Kidney epithelial cell (primary cell): ENCODE results near the gene TMEM37. TPM values are rescaled to one million over a fixed set of nuclear protein-coding genes. Genes with fewer than 3 reads are reported as not detected.

ENCODE experiments used
- DNase-seq: peaks from one replicate; pipeline ENCODE4 v3.0.0-alpha.2; 2010; ENCODE audit warnings: low read depth
- H3K27me3 ChIP-seq: 2 replicates; pipeline ENCODE4 v1.6.0; 2011; ENCODE audit warnings: low read length; ENCODE audit not compliant: control insufficient read depth, insufficient read depth
- H3K36me3 ChIP-seq: 2 replicates; pipeline ENCODE4 v1.5.1; 2011; ENCODE audit warnings: low read length; ENCODE audit not compliant: control insufficient read depth, insufficient read depth
- H3K4me3 ChIP-seq: 2 replicates; pipeline ENCODE4 v1.5.1; 2011; ENCODE audit warnings: low read depth, mild to moderate bottlenecking, control low read depth, low read length
- total RNA-seq: library from RNA; depleted of rRNA; stranded (reverse); fragments of >200 nt; gene quantifications from 2 replicates; pipeline ENCODE4 v1.2.3, GENCODE V29; 2015
- TF ChIP-seq, protein P1 (sequence below): IDR thresholded peaks from 2 replicates; pipeline ENCODE4 v1.5.1; 2011; ENCODE audit warnings: mild to moderate bottlenecking, moderate library complexity, low read length, control low read depth, inconsistent platforms; ENCODE audit not compliant: insufficient read depth, poor library complexity, severe bottlenecking

TMEM37 gene
- total RNA-seq, 1 donor from 2014 or later = not detected

DNA sequence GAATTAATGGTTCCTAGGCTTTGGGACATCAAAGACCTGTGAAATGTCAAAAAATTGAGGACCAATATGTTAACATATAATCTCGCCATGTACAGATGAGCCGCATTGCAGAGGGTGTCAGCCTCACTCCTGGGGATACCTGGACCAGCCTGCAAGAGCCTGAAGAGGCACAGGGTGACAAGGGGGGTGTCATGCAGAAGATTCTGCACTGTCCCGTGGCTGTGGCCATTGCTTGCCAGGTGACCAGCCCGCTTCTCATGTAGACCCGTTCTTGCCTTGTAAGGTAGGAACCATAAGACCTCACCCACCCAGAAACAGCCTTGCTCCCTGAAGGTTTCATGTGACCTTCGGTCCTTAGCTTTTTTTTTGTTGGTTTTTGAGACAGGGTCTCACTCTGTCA, 37.5 kb downstream of the TMEM37 start:
- TF ChIP-seq, protein P1, sequence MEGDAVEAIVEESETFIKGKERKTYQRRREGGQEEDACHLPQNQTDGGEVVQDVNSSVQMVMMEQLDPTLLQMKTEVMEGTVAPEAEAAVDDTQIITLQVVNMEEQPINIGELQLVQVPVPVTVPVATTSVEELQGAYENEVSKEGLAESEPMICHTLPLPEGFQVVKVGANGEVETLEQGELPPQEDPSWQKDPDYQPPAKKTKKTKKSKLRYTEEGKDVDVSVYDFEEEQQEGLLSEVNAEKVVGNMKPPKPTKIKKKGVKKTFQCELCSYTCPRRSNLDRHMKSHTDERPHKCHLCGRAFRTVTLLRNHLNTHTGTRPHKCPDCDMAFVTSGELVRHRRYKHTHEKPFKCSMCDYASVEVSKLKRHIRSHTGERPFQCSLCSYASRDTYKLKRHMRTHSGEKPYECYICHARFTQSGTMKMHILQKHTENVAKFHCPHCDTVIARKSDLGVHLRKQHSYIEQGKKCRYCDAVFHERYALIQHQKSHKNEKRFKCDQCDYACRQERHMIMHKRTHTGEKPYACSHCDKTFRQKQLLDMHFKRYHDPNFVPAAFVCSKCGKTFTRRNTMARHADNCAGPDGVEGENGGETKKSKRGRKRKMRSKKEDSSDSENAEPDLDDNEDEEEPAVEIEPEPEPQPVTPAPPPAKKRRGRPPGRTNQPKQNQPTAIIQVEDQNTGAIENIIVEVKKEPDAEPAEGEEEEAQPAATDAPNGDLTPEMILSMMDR = no peak
- no peak overlapping the region for H3K4me3 ChIP-seq
- DNase-seq = no peak
- H3K27me3 ChIP-seq = no peaks in the 10 kb centered on the region
- H3K36me3 ChIP-seq = no peaks in the 10 kb centered on the region

DNA sequence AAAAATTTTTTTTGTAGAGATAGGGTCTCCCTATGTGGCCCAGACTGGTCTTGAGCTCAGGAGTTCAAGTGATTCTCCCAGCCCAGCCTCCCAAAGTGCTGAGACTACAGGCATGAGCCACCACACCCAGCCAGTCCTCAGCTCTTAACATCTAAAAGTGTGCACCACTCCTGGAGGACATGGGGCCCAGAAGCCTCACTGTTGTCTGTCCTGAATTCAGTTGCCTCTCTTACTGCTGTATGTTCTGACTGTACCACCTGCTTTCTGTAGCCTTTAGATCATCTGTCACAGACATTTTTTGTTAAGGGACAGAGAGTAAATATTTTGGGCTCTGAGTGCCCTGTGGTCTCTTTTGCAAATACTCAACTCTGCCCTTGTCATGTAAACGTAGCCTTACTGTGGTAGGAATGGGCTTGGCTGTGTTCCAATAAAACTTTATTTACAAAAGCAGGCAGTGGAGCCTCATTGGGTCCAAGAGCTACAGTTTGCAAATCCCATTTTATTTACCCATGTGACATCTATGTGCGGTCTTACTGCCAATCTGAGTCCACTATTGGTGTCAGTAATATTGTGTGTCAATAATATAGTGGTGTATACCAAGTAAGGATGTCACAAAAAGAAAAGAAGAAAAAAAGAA, 38.1 kb downstream of the TMEM37 start:
- Histone ChIP-seq H3K4me3 (no peak overlapping the region), H3K27me3 (no peaks in the 10 kb centered on the region), H3K36me3 (no peaks in the 10 kb centered on the region)
- TF ChIP-seq, protein P1 = no peak
- no peak for DNase-seq

DNA sequence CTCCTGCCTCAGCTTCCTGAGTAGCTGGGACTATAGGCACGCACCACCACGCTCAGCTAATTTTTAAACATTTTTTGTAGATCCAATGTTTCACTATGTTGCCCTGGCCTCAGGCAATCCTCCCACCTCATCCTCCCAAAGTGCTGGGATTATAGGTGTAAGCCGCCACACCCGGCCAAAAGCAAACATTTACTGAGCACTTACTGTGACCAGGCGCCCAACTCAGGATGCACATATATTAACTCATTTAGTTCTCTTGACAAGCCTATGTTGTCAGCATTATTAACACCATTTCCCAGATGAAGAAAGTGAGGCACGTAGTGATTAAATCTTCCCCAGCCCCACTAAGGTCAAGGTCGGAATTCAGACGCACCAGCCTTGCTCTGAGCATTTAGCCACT, 41.1 kb downstream of the TMEM37 start:
- H3K27me3 ChIP-seq = no peaks in the 10 kb centered on the region
- no peaks in the 10 kb centered on the region for H3K36me3 ChIP-seq
- no peak overlapping the region for H3K4me3 ChIP-seq
- TF ChIP-seq, protein P1 = no peak
- no peak for DNase-seq

DNA sequence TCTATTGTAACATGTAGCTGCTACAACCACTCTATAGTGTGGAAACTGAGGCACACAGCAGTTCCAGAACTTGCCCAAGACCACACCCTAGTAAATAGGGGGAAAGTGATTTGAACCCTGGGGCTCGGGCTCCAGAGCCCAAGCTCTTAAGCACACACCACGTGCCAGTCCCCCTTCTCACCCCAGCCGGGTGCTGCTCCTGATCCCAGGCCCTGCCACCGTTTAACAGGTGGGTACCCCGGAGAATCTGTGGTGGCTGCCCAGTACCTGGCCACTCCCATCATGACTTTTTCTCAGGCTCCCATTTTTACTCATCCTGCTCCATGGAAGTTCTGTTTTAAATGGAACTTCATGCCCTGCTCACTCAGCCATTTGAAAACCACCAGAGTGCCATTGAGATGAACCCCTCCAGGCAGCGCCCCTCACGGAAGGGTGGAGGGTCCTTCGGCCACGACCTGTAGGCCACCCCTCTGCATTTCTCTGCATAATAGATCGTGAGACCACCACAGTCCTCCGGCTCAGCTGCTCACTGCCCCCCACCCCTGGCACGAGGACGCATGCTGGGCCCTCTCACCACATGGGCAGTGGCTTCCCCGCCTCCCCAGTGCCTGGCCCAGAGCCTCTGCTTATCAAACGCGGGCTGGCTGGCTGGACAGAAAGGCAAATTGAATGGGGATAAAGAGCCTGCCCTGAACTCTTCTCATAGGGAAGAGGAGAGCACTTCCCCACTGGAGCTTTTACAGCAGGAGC, 42.1 kb downstream of the TMEM37 start:
- H3K36me3 ChIP-seq = no peaks in the 10 kb centered on the region
- TF ChIP-seq, protein P1 = no peak
- H3K27me3 ChIP-seq = no peaks in the 10 kb centered on the region
- no peak for DNase-seq
- H3K4me3 ChIP-seq = no peak overlapping the region

DNA sequence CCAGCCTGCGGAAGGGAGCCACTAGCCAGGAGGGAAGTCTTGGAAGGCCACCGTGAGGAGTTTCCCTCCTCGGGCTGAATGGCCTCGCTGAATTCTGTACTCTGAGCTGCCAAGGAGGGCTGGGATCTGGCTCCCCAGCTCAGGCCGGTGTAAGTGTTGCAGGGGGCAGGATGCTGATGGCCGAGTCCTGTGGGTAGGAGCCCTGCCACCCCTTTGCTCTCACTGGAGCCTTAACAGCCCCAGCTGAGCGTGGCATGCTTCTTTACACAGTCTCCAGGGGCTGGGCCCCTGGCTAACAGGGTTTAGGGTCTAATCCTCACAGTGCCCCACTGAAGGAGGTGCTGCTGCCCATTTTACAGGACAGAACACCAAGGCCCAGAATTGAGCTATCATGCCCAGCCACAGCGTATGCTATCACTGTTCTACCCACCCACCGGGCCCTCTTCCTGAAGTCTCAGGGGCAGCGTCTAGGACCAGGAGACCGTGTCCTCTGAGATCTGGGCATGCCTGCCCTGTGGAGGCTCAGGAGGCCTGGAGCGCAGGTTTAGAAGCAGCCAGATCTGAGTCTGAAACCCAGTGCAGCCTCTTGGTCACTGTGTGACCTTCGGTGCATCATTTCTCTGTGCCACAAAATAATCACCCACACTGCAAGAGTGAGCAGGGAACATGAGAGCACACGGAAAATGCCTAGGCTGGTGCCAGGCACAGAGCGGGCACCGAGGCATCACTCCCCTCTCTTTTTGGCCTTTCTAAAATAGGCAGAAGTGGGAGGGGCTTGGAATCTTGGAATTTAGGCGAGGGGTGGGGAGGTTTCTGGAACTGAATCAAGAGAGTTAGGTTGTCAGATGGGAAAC, 42.9 kb downstream of the TMEM37 start:
- no peak for DNase-seq
- no peaks in the 10 kb centered on the region for H3K36me3 ChIP-seq
- TF ChIP-seq, protein P1 = no peak
- H3K27me3 ChIP-seq = no peaks in the 10 kb centered on the region
- no peak overlapping the region for H3K4me3 ChIP-seq
